DMS53 treated with DMSO at 0.1 percent for 48 hours (cell line): ENCODE results near the gene SF3A2.

ENCODE experiments used
- DNase-seq: peaks from one replicate; lab custom pipeline; 2025; ENCODE audit not compliant: unreplicated experiment; lab: John Stamatoyannopoulos, UW

The SF3A2 gene

GRCh38 chr19:2288818-2289713, 52.4 kb downstream of the SF3A2 start:
- DNase-seq: no peak

DNA sequence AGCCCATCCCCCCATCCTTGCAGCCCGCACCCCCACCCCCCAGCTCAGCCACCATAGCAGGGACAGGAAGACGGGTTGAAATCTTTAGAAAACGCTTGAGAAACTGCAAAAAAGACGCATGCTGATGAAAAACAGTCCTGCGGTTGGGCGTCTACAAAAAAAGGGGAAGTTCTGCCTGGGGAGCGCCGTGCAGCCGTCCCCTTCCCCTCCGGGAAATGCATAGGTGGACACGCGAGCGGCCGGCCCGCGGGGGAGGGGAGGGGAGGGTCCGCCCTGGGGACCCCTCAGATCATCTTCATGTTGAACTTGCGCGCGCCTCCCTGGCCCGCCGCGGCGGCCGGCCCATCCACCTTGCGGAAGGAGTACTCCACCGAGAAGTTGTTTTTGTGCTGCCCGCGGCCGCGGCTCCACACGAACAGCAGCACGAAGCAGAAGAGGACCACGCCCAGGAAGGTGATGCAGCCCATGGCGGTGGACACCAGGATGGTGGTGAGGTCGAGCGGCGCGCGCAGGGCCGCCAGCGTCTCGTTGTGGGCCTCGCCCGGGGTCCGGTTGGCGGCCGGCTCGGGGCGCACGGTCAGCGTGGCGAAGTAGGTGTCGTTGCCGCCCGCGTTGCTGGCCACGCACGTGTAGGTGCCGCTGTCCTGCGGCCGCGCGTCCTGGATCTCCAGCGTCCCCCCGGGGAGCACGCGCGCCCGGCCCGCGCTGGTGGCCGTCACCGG, 53.3 kb downstream of the SF3A2 start:
- DNase-seq: no peak

DNA sequence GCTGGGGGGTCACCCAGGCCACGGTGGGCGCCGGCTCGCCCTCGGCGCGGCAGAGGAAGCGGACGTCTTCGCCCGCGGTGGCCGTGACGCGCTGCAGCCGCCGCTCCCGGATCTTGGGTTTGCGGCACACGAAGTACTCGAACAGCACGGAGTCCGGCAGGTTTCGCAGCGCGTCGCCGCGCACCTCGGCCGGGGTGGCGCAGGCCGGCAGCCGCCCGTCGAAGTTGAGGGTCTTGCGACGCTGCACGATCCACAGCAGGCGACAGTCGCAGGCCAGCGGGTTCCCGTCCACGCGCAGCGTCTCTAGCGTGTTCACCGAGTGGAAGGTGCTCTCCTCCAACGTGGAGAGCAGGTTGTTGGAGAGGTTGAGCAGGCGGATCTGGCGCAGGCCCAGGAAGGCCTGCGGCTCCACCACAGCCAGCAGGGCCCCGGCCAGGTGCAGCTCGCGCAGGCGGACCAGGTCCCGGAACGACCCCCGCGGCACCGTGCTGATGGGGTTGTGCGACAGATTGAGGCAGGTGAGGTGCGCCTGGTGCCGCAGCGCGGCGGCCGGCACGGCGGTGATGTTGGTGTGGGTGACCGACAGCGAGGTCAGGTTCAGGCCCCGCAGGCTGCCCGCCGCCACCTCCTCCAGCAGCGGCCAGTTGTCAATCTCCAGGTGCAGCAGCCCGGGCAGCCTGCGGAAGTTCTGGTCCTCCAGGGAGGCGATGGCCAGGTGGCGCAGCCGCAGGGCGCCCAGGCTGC, 54.0 kb downstream of the SF3A2 start:
- DNase-seq: peak; percentile 43

DNA sequence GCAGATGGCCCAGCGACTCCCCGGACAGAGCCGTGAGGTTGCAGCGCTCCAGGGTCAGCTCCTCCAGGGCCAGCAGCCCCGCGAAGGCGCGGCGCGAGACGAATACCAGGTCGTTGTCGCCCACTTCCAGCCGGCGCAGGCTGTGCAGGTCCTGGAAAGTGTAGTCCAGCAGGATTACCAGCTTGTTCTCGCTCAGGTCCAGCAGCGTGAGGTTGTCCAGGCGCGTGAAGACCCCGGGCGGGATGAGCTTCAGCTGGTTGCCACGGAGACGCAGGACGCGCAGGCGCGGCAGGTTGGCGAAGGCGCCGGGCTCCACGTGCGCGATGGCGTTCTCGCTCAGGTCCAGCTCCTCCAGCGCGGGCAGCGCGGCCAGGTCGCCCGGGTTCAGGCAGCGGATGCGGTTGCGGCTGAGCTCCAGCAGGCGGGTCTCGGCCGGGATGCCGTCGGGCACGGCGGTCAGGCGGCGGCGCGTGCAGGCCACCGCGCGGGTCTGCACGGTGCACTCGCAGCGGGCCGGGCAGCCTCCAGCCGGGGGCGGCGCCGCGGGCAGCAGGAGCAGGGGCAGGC, 54.6 kb downstream of the SF3A2 start:
- DNase-seq: peak; percentile 53

DNA sequence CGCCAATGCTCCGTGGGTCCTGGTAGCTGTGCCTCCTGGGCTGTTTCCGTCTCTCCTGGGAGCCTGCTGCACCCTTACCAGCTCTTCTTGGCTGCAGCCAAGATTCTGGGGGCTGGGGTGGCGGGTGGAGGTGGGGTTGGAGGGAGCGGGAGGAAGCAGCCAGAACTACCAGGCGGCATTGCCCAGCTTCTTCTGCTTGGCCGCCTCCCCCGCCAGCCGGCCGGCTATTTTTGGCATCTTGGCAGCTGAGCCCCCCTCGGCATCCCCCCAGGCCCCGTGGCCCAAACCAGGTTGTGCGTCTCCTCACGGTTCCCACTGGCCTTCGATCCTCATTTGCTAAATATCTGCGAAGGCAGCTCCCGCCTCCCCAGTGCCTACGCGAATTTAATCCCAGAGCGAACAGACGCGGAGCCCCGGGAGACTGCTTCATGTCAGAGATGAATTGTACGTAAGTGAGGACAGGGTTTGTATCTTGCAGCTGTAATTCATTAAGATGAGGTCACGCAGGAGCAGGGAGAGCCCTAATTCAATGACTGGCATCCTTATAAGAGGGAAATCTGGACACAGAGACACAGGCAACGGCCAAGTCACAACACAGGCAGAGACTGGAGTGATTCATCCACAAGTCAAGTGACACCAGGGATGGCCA, 58.2 kb downstream of the SF3A2 start:
- no peak for DNase-seq

DNA sequence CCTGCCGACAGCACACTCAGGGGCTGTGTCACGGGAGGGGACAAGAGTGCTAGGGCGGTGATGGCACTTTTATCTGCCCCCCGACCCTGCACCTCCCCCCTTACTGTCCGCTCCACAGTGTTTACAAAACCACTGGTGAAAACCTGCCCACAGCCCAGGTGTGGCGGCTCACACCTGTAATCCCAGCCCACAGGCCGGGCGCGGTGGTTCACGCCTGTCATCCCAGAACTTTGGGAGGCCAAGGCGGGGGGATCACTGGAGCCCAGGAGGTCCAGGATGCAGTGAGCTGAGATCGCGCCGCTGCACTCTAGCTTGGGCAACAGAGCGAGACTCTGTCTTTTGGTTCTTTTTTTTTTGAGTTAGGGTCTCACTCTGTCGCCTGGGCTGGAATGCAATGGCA, 59.5 kb downstream of the SF3A2 start:
- DNase-seq: no peak
